ENCODE measurements around the gene B3GALT2.

GRCh38 chr1:193185901-193186731, at the start of gene B3GALT2:
- TF ChIP-seq CTCF (IDR thresholded peaks at IDR 0.05 in 4 of 5, conservative IDR thresholded peaks at IDR 0.05 in 1 of 5) (no peak), POLR2A (IDR thresholded peaks at IDR 0.05) (no peak)

Measured in gastrocnemius medialis (tissue), 4 donors.